T-helper 9 cell (primary cell): Measurements from ENCODE around the gene A3GALT2.

Experiments
- DNase-seq: peaks from one replicate; pipeline ENCODE4 v3.0.0-alpha.2; 2020

The A3GALT2 gene

DNA sequence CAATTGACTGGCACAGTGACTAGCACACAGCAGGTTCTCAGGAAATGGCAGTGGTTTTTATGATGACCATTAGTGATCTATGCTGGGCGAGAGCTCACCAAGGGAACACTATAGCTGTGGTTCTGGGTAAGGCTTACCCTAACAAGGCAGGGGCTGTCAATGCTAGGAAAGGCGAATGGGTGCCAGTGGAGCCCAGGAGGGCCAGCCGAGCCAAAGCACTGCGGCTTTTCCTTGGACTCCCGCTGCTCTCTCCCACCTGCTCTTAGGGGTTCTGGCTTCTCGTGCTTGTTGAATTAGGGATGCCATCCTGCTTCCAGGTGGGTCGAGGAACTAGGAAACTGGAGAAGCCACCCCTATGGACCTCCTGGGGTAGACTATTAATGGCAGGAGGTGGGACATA lies 10.0 kb upstream of the A3GALT2 start:
- DNase-seq: no peak

GRCh38 chr1:33330361-33330890 lies 9.5 kb upstream of the A3GALT2 start:
- no peak for DNase-seq

- no peak for DNase-seq
Measured at GRCh38 chr1:33329600-33330305, 8.9 kb upstream of the A3GALT2 start.

DNA sequence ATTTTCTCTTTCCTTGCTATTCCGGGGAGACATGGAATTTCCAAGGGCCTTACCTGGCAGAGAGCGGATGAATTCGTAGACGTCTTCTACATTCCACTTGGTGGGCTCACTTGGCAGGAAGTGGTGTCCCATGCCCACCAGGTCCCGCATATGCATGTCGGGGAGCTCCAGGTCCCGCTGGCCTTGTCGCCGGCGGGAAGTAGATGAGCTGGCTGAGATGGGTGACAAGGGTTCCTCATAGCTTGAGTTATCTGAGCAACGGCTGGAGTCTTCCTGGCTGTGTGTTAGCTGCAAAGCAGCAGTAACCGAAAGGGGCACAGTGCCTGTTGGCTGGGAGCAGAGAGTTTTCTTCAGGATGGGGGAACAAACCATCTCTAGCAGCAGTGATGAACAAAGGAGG lies 7.9 kb upstream of the A3GALT2 start:
- no peak for DNase-seq

DNA sequence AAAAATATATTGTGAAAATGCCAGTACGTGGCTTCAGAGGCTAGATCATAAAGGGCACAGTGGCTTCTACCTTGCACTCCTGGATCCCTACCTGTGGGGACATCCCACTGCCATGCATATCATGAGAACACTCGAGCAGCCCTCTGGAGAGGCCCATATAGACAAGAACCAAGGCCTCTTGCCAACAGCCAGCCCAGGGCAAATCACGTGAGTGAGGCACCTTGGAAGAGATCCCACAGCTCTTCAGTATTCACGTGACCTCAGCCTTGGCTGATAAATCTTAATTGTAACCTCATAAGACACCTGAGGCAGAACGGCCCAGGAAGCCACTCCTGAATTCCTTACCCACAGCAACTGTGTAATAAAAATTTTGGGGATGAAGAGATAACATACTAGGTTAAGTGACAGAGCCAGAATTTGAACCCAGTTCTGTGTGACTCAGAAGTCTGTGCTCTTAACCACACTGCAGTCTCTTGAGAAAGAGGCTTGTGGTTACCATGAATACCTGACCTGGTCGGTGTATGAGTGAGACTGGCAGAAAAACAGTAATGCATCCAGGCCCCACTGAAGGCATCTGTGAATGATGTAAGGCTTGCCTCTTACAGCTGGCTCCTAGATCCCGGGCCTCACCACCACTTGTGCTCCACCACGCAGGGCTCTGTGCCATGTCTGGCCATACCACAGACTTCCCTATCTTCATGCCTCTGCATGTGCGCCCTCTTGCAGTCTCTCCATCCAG lies 6.9 kb upstream of the A3GALT2 start:
- DNase-seq: no peak

DNA sequence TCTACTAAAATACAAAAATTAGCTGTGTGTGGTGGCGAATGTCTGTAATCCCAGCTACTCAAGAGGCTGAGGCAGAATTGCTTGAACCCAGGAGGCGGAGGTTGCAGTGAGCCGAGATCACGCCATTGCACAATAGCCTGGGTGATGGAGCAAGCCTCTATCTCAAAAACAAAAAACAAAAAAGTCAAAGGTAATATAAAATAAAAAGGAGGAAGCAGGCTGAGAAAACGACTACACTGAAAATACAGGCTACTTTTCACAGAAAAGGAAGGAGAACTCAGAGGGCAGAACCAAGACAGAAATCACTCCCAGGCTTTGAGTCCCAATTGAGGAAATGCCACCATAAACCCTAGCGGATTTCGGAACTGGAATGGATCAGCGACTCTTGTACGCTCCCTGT lies 5.9 kb upstream of the A3GALT2 start:
- no peak for DNase-seq

- no peak for DNase-seq
Measured at GRCh38 chr1:33324677-33325575, 4.0 kb upstream of the A3GALT2 start.

GRCh38 chr1:33323663-33324477 lies 3.0 kb upstream of the A3GALT2 start:
- DNase-seq: no peak

GRCh38 chr1:33322870-33323585 lies 2.1 kb upstream of the A3GALT2 start:
- DNase-seq: no peak

- no peak for DNase-seq
Measured at GRCh38 chr1:33322109-33322508, 1.2 kb upstream of the A3GALT2 start.

GRCh38 chr1:33321178-33321577 lies 280 bp upstream of the A3GALT2 start:
- DNase-seq: no peak

DNA sequence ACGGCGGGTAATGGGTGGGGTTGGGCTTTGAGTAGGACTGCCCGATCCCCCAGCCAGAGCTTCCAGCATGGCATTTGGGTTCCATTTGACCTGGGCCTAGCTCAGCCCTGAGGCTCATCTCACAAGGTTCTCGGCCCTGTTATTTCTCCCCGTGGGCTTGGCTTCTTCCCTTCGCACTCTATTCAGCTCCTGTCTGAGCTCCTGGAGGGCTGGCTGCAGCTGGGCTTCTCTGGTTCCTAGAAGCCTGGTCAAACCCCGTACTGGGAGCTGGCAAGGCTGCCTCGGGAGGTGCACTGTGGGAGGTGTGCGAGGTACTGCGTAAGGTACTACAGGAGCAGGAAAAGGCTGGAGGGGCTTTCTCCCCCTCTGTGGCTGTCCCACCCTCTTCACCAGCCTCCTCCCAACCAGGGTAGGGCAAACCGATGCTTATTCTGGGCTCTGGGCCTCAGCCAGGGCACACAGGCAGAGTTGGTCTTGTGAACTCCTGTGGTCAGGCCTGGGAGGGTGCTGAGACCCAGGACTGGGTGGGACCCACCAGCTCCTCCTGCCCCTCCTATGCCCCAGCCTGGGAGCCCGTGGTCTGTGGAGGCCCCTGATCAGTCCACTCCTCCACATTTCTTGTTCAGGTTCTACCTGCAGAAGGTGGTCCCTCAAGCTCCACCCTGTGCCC lies 814 bp downstream of the A3GALT2 start:
- DNase-seq: no peak

DNA sequence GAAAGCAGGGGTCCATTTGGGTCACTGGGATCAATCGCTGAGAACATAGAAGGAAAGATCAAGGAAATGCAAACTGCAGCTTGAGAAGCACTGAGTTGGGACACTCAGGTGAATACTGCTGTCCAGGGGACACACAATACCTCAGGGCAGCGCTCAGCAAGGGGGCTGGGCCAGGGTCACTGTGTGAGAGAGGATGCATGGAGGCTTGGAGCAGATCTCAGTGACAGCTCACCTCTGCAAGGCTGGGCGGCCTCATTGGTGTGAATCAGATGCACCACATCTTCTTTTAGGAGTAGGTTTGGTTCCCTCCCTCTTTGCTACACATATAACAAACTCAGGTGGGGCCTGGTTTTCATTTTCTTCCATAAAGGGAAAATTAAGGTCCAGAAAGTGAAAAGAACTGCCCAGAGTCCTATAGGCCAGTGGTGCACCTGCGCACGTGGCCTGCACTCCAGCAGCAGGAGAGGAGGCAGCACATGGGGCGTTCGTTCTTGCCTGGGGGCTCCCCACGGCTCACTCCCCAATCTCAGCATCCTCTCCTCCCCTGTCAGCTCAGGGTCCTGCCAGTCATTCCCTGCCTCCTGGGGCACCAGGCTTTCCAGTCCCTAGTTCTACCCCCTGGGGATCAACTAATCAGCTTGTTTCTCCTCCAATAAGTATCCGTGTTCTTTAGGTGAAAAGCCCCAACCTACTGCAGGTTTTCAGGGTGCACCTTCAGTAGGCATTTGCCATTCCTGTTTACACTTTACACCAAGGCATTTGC lies 1.5 kb downstream of the A3GALT2 start:
- DNase-seq: no peak

- DNase-seq: no peak
Measured at GRCh38 chr1:33317946-33318345, 3.0 kb downstream of the A3GALT2 start.

DNA sequence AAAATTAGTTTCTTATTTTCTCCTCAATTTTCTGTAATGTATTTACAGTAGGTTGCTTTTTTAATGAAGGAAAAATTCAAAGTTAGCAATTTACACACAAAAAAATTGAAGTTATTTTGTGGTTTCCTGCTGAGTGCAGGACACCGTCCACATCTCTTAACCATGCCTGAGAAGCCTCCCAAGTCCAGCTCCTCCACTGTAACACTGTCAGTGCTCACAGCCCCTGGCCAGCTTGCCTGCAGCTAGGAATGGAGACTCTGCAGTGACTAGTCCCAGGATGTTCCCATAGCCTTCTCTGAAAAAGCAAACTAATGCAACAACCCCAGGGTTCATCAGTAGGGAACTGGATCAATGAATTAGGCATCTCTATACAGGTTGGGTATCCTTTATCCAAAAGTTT lies 3.5 kb downstream of the A3GALT2 start:
- no peak for DNase-seq

DNA sequence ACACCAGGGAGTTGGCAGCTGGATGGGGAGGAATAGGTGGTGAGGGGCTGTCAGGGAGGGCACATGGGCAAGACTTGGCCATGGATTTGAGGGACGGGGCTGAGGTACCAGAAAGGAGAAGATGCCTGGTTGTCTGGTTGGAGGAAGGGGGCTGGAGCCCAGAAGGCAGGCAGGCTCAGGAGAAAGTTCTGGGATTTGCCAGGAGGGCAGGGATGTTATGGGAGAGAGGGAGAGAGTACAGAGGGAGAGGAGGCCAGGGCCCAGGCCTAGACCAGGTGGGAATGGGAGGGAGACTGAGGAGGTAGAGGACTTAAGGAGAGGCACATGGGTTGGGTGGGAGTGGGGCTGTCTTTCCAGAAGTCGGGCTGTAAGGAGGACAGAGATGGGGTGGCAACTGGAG lies 4.3 kb downstream of the A3GALT2 start:
- no peak for DNase-seq

DNA sequence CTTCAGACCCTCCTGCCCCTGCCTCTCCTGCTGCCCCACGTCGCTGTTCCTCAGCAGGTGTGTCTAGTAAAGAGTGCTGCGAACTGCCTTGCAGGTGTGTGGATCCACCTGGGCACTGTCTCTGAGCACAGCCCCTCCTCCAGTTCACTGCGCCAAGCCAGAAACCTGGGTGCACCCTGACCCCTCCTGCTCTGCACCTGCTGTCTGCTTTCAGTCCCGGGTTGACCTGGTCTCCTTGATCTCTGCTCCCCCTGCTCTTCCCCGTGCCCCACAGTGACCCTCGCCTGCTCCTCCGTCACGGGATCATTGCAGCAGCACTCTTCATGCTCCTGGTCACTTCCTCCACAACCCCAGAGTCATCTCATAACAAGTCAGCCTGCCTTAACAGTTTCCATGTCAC lies 6.5 kb downstream of the A3GALT2 start:
- DNase-seq: no peak

DNA sequence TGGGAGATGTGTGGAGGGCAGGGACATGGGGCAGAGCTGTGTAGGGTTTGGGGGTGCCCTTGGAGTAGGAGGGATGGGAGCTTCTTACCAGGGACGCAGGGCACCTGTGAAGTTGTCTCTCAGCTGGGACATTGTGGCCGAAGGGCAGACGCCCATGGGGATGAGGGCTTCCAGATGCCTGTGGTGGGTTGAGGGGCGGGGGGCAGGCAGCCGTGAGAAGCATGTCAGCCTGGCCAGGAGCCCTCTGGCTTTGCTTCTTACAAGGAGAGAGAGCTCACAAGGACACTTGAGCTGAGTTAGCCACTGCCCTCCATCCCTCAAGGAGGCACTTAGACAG lies 8.5 kb downstream of the A3GALT2 start:
- no peak for DNase-seq

DNA sequence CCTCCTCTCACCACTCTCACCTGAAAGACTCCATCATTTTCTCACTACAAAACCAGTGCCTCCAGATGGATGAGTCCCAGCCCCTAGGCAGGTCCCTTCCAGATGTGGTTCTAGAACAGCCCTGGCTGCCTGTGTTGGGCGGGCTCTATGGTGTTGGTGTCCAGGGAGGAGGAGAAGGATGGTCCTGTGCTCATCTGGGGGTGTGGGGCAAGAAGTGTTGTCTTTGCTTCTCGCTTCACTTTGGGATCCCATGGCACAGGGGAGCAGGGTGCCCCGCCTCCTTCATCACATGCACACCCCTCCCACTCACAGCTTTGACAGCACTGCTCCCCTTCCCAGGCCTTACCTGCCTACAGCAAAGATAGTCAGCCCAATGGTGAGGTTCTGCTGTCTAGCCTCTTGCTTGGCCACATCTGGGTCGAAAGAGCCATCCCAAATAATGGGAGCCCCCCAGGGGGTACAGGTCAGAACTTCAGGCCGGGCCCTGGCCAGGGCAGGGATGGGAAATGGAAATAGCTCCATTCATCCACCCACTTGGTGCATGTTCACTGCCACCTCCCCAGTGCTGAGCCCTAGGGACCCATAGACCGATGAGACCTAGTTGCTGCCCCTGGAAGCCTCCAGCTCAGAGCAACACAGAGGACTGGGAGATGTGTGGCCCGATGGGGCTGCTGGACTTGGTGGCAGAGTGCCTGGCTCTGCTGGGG lies 9.0 kb downstream of the A3GALT2 start:
- no peak for DNase-seq

- no peak for DNase-seq
Measured at GRCh38 chr1:33310702-33311101, 10.2 kb downstream of the A3GALT2 start.
